K562 (cell line): ENCODE data around the gene ING2. TPM values are rescaled to one million over a fixed set of nuclear protein-coding genes. Genes with fewer than 3 reads are reported as not detected.

Source experiments
- CHCHD3 ChIP-seq: fragments of 250-450 bp; sonication (Bioruptor Pico); IDR thresholded peaks from 2 replicates; pipeline ENCODE4 v2.1.2; 2022; ENCODE audit warnings: mild to moderate bottlenecking
- ELF2 ChIP-seq: fragments of 250-450 bp; sonication (Bioruptor Pico); IDR thresholded peaks from 2 replicates; pipeline ENCODE4 v1.5.0; 2021; ENCODE audit warnings: mild to moderate bottlenecking
- FOS ChIP-seq: IDR thresholded peaks from 3 replicates; pipeline ENCODE4 v1.6.1; 2011; ENCODE audit not compliant: insufficient read length; ENCODE audit errors: extremely low read depth
- GABPB2 ChIP-seq: fragments of 250-450 bp; sonication (Bioruptor Pico); conservative IDR thresholded peaks from 2 replicates; pipeline ENCODE4 v1.5.1; 2021; ENCODE audit warnings: mild to moderate bottlenecking
- HDAC8 ChIP-seq: fragments of 450-650 bp; IDR thresholded peaks from 2 replicates; pipeline ENCODE4 v1.6.1; 2016; ENCODE audit warnings: mild to moderate bottlenecking, missing genetic modification characterization, moderate library complexity, missing compliant biosample characterization
- KHSRP ChIP-seq: fragments of 450-650 bp; IDR thresholded peaks from 2 replicates; pipeline ENCODE4 v1.6.1; 2017
- LARP7 ChIP-seq: fragments of 450-650 bp; IDR thresholded peaks from 2 replicates; pipeline ENCODE4 v1.6.1; 2016
- MEF2D ChIP-seq: conservative IDR thresholded peaks from 2 replicates; pipeline ENCODE4 v1.6.1; 2016; ENCODE audit warnings: low read depth, missing genetic modification characterization, missing compliant biosample characterization
- NFIC ChIP-seq: fragments of 450-650 bp; IDR thresholded peaks from 2 replicates; pipeline ENCODE4 v1.6.1; 2017; ENCODE audit warnings: mild to moderate bottlenecking, inconsistent platforms
- NONO ChIP-seq, 2 experiments: fragments of 200-400 bp in 1 of 2; fragments of 450-650 bp in 1 of 2; formaldehyde crosslinking in 1 of 2; IDR thresholded peaks; 2 replicates each; pipeline ENCODE4 v1.6.1; 2017; ENCODE audit warnings: low read depth in 2 of 2, mild to moderate bottlenecking in 2 of 2, moderate library complexity in 2 of 2, low read length in 1 of 2
- NR2F6 ChIP-seq: fragments of 450-650 bp; formaldehyde crosslinking; IDR thresholded peaks from 2 replicates; pipeline ENCODE4 v1.4.0; 2020; ENCODE audit warnings: mild to moderate bottlenecking
- RAD51 ChIP-seq: fragments of 450-650 bp; IDR thresholded peaks from 2 replicates; pipeline ENCODE4 v1.7.1; 2016; ENCODE audit warnings: low read depth, mild to moderate bottlenecking, borderline replicate concordance
- SLC30A9 ChIP-seq: fragments of 250-450 bp; sonication (Bioruptor Pico); IDR thresholded peaks from 2 replicates; pipeline ENCODE4 v1.8.0; 2022; ENCODE audit warnings: mild to moderate bottlenecking, moderate library complexity
- SNRNP70 ChIP-seq: fragments of 200-400 bp; formaldehyde crosslinking; optimal IDR thresholded peaks from 2 replicates; pipeline ENCODE3; 2017; ENCODE audit warnings: low read depth, low read length
- ZEB2 ChIP-seq: fragments of 450-650 bp; IDR thresholded peaks from 2 replicates; pipeline ENCODE4 v1.6.1; 2016
- ZFX ChIP-seq: sonication (generic); formaldehyde crosslinking; IDR thresholded peaks from 2 replicates; pipeline ENCODE4 v1.8.0; 2022; ENCODE audit warnings: mild to moderate bottlenecking, missing genetic modification reagents, moderate library complexity
- ZNF121 ChIP-seq: sonication (generic); formaldehyde crosslinking; conservative IDR thresholded peaks from 2 replicates; pipeline ENCODE4 v1.8.0; 2022; ENCODE audit warnings: missing genetic modification reagents
- polyA plus RNA-seq, 8 experiments: library from polyadenylated mRNA; depleted of rRNA in 4 of 8; stranded (reverse) in 5 of 8; unstranded in 3 of 8; fragments of >200 nt; fragmentation: Nextera tagmentation in 2 of 8; fragmentation: Illumina TruSeq in 1 of 8; extraction: Ambion mirVana in 2 of 8; extraction: Trizol in 1 of 8; gene quantifications; 2 replicates each; pipeline versions ENCODE4 v1.2.1 to v1.2.3, GENCODE V29; 2011 to 2014; ENCODE audit warnings: inconsistent platforms in 1 of 8, missing spikeins in 1 of 8
- total RNA-seq, 7 experiments: library from RNA; depleted of rRNA in 6 of 7; stranded (reverse); fragments of >200 nt in 6 of 7; fragmentation: Illumina TruSeq in 2 of 7; extraction: Trizol in 2 of 7; gene quantifications; 2 replicates each; pipeline versions ENCODE4 v1.2.1 to v1.2.3, GENCODE V29; 2011 to 2021; ENCODE audit warnings: low replicate concordance in 1 of 7
- TF ChIP-seq, protein P1 (sequence below): fragments of 250-450 bp; sonication (Bioruptor Pico); IDR thresholded peaks from 2 replicates; pipeline ENCODE4 v1.8.0; 2021; ENCODE audit warnings: moderate library complexity, mild to moderate bottlenecking, inconsistent platforms
- TF ChIP-seq, protein P2 (sequence below): fragments of 450-650 bp; formaldehyde crosslinking; IDR thresholded peaks from 2 replicates; pipeline ENCODE4 v1.4.0; 2022; ENCODE audit warnings: mild to moderate bottlenecking, moderate library complexity
- TF ChIP-seq, protein P3 (sequence below): fragments of 450-650 bp; formaldehyde crosslinking; IDR thresholded peaks from 2 replicates; pipeline ENCODE4 v1.4.0; 2020; ENCODE audit warnings: mild to moderate bottlenecking, moderate library complexity
- TF ChIP-seq, protein P4 (sequence below): sonication (generic); formaldehyde crosslinking; IDR thresholded peaks from 2 replicates; pipeline ENCODE4 v1.8.0; 2022; ENCODE audit warnings: mild to moderate bottlenecking, missing genetic modification reagents

ING2 gene
- total and polyA plus RNA-seq, 9 of the 15 experiments (the other 6 are each of a cell fraction or from before 2014, with no cell fraction given), result 2.9 to 21.4 (median 12.4) TPM

DNA sequence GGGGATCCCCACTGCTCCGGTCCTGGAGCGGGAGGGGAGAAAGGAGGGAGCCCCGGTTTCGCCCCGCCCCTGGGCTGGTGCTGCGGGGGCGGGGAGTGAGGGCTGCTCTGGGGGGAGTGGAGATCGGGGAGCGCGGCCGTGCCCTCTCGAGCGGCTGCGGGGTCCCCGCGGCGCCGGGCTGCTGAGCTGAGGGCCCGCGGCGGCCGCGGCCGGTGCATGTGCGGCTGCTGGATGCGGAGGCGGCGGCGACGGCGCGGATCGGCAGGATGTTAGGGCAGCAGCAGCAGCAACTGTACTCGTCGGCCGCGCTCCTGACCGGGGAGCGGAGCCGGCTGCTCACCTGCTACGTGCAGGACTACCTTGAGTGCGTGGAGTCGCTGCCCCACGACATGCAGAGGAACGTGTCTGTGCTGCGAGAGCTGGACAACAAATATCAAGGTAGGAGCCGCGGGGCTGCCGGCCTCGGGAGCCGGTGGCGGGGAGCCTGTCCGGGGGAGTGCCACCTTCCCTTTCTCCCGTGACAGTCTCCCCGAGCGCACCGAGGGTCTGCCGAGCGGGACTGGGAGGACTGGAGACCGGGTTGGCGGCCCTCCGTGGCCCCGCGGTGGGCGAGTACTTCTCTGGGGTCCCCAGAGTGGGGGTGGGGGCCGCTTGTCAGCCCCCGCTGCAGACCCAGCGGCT lies at the start of gene ING2 (continued):
- TF ChIP-seq, protein P1, sequence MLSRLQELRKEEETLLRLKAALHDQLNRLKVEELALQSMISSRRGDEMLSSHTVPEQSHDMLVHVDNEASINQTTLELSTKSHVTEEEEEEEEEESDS, result no peak
- TF ChIP-seq NONO (IDR thresholded peaks at IDR 0.05; ENCODE audit: low read depth in 2 of 2, low read length in 1 of 2) (peak in 1 of 2 experiments; percentile 47; a peak in 1 of 4 replicates), ZNF121 (CRISPR knock-in tag) (no peak), RAD51 (no peak), LARP7 (no peak), MEF2D (no peak), SLC30A9 (CRISPR knock-in tag) (no peak), GABPB2 (CRISPR knock-in tag) (no peak), ELF2 (no peak), FOS (no peak), KHSRP (no peak), HDAC8 (no peak), CHCHD3 (no peak), NFIC (no peak; the same call in 1 of the 2 replicates), ZFX (CRISPR knock-in tag) (no peak), SNRNP70 (no peak), ZEB2 (no peak), NR2F6 (CRISPR knock-in tag) (no peak)
- TF ChIP-seq, protein P2, sequence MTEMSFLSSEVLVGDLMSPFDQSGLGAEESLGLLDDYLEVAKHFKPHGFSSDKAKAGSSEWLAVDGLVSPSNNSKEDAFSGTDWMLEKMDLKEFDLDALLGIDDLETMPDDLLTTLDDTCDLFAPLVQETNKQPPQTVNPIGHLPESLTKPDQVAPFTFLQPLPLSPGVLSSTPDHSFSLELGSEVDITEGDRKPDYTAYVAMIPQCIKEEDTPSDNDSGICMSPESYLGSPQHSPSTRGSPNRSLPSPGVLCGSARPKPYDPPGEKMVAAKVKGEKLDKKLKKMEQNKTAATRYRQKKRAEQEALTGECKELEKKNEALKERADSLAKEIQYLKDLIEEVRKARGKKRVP (CRISPR knock-in tag), result 0 out of 2 replicates have a peak, but pooled peaks have one; percentile 34
- TF ChIP-seq, protein P3, sequence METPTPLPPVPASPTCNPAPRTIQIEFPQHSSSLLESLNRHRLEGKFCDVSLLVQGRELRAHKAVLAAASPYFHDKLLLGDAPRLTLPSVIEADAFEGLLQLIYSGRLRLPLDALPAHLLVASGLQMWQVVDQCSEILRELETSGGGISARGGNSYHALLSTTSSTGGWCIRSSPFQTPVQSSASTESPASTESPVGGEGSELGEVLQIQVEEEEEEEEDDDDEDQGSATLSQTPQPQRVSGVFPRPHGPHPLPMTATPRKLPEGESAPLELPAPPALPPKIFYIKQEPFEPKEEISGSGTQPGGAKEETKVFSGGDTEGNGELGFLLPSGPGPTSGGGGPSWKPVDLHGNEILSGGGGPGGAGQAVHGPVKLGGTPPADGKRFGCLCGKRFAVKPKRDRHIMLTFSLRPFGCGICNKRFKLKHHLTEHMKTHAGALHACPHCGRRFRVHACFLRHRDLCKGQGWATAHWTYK (CRISPR knock-in tag), result 0 out of 2 replicates have a peak, but pooled peaks have one; percentile 51
- TF ChIP-seq, protein P4, sequence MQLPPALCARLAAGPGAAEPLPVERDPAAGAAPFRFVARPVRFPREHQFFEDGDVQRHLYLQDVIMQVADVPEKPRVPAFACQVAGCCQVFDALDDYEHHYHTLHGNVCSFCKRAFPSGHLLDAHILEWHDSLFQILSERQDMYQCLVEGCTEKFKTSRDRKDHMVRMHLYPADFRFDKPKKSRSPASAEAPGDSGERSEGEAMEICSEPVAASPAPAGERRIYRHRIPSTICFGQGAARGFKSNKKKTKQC, result no peak
